ENCODE data around the gene CCNL2. TPM values are rescaled to one million over a fixed set of nuclear protein-coding genes. Genes with fewer than 3 reads are reported as not detected.

CCNL2 gene
- total RNA-seq, 1 donor from 2014 or later: 261 TPM

DNA sequence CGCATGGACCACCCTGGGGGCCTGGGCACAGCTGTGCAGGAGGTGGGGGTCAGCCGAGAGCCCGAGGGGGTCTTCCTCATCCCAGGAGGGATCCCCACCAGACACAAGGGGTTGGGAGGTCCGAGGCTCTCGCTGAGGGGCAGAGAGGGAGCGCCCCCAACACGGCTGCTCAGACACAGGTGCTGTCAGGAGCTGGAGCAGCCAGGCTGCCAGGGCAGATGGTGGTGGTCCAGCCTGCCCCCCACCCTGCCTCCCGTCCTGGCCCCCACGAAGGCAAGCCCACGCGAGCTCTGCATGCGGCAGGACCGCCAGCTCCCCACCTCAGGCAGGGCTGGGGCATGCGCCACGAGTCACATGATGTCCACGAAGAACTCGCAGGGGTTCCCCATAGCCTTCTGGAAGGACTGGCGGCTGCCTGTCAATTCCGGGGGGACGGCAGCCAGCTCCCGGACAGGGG, 63.3 kb downstream of the CCNL2 start:
- Mint-ChIP-seq H3K9me3 (no peaks in the 10 kb centered on the region), H3K27ac (ENCODE audit: unreplicated experiment) (no peak overlapping the region), H3K36me3 (ENCODE audit: low read depth) (peaks cover 4% of the 10 kb centered on the region), H3K27me3 (ENCODE audit: low read depth) (no peaks in the 10 kb centered on the region), H3K4me3 (no peak overlapping the region), H3K4me1 (no peaks in the 10 kb centered on the region)
- no peak for DNase-seq (ENCODE audit: low read depth, low spot score)
- TF ChIP-seq, protein P1, sequence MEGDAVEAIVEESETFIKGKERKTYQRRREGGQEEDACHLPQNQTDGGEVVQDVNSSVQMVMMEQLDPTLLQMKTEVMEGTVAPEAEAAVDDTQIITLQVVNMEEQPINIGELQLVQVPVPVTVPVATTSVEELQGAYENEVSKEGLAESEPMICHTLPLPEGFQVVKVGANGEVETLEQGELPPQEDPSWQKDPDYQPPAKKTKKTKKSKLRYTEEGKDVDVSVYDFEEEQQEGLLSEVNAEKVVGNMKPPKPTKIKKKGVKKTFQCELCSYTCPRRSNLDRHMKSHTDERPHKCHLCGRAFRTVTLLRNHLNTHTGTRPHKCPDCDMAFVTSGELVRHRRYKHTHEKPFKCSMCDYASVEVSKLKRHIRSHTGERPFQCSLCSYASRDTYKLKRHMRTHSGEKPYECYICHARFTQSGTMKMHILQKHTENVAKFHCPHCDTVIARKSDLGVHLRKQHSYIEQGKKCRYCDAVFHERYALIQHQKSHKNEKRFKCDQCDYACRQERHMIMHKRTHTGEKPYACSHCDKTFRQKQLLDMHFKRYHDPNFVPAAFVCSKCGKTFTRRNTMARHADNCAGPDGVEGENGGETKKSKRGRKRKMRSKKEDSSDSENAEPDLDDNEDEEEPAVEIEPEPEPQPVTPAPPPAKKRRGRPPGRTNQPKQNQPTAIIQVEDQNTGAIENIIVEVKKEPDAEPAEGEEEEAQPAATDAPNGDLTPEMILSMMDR (conservative IDR thresholded peaks at IDR 0.05): no peak

Small RNAs within 50 kb of the gene (microRNA-seq; reads per million reads assigned to microRNA genes)
- gene MIR6808: 3.0 reads per million

Other genes starting within 250 kb of the CCNL2 start
- not detected in 2 replicates for gene TTLL10, start 225.5 kb downstream of the CCNL2 start, total RNA-seq
- not detected in 2 replicates for gene TNFRSF18, start 192.7 kb downstream of the CCNL2 start, total RNA-seq
- gene TNFRSF4, start 185.2 kb downstream of the CCNL2 start, total RNA-seq: 0.19 and 0.20 TPM in 2 replicates
- gene SDF4, start 167.3 kb downstream of the CCNL2 start, total RNA-seq: 76.1 and 93.8 TPM in 2 replicates
- 39.8 and 41.1 TPM in 2 replicates for gene B3GALT6, start 167.1 kb downstream of the CCNL2 start, total RNA-seq
- gene C1QTNF12, start 152.6 kb downstream of the CCNL2 start, total RNA-seq: 0.66 and 0.79 TPM in 2 replicates
- gene UBE2J2, start 125.5 kb downstream of the CCNL2 start, total RNA-seq: 77.0 and 80.8 TPM in 2 replicates
- 5.9 and 10.8 TPM in 2 replicates for gene SCNN1D, start 118.9 kb downstream of the CCNL2 start, total RNA-seq
- gene ACAP3, start 91.4 kb downstream of the CCNL2 start, total RNA-seq: 111 and 124 TPM in 2 replicates
- 26.3 and 27.9 TPM in 2 replicates for gene PUSL1, start 90.7 kb downstream of the CCNL2 start, total RNA-seq
- 137 and 160 TPM in 2 replicates for gene INTS11, start 74.7 kb downstream of the CCNL2 start, total RNA-seq
- 18.9 and 19.8 TPM in 2 replicates for gene CPTP, start 74.5 kb downstream of the CCNL2 start, total RNA-seq
- gene TAS1R3, start 68.1 kb downstream of the CCNL2 start, total RNA-seq: 0.64 and 0.68 TPM in 2 replicates
- 63.4 and 66.7 TPM in 2 replicates for gene DVL1, start 49.9 kb downstream of the CCNL2 start, total RNA-seq
- gene MXRA8, start 40.8 kb downstream of the CCNL2 start, total RNA-seq: 5.0 and 5.8 TPM in 2 replicates
- 127 and 128 TPM in 2 replicates for gene AURKAIP1, start 24.1 kb downstream of the CCNL2 start, total RNA-seq
- gene MRPL20, start 8.0 kb upstream of the CCNL2 start, total RNA-seq: 113 and 117 TPM in 2 replicates
- gene ANKRD65, start 21.9 kb upstream of the CCNL2 start, total RNA-seq: 0.66 and 0.89 TPM in 2 replicates
- 8.9 and 9.6 TPM in 2 replicates for gene VWA1, start 36.4 kb upstream of the CCNL2 start, total RNA-seq
- gene ATAD3C, start 50.4 kb upstream of the CCNL2 start, total RNA-seq: 0.23 and 0.41 TPM in 2 replicates
- 45.1 and 50.0 TPM in 2 replicates for gene ATAD3B, start 72.4 kb upstream of the CCNL2 start, total RNA-seq
- 54.4 and 58.0 TPM in 2 replicates for gene ATAD3A, start 112.8 kb upstream of the CCNL2 start, total RNA-seq
- gene TMEM240, start 141.3 kb upstream of the CCNL2 start, total RNA-seq: 13.4 and 16.9 TPM in 2 replicates
- 132 and 134 TPM in 2 replicates for gene SSU72, start 175.5 kb upstream of the CCNL2 start, total RNA-seq
- 14.3 and 14.5 TPM in 2 replicates for gene FNDC10, start 200.8 kb upstream of the CCNL2 start, total RNA-seq
- gene MIB2, start 216.2 kb upstream of the CCNL2 start, total RNA-seq: 105 and 106 TPM in 2 replicates
- gene MMP23B, start 232.8 kb upstream of the CCNL2 start, total RNA-seq: 1.7 and 2.3 TPM in 2 replicates

All from neural crest cell (in vitro differentiated cells).